Measurements from ENCODE around the gene GAB2.
"Not testable (repeated sequence)": the region's sequence is repeated elsewhere in the genome, so short reads cannot be mapped to it uniquely, and the experiment has no call there.

GAB2 gene

DNA sequence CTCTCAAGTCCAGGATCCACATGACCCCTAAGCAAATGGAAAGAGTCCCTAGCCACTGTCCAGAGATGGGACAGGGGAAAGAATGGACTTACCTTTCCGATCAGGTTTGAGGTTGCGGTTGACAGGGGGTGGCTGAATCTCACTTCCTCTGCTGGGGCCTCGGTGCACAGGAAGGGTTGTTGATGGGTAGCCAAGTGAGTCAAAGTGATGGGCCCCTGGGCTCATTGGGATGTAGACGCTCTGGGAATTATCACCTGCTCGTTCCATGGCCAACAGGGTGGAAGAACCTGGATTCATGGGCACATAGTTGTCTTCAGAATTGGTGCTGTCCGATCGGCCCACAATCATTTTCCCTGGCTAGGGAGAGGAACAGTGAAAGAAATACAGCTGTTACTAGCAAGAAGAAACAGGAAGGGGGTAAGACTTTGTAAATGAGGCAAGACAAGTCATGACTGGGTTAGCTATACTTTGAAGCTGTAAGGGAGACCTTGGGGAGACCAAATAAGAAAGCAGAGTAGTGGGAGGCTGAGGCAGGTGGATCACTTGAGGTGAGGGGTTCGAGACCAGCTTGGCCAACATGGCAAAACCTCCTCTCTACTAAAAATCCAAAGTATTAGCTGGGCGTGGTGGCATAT is 194.2 kb downstream of the GAB2 start:
- no peak for DNase-seq (ENCODE audit: low read depth in 2 of 2)

DNA sequence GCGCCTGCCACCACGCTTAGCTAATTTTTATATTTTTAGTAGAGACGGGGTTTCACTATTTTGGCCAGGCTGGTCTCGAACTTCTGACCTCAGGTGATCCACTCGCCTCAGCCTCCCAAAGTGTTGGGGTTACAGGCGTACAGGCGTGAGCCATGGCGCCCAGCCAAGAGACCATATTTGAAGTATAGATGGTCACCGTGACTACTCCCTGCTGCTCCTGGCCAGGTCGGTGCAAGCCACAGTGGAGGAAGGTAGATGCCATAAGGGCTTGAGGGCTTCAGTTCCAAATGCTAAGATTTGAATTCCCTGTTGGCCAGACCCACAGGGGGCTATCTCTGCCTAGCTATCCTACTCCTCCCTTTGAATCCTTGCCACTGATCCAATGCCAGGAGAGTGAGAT is 194.9 kb downstream of the GAB2 start:
- not testable (repeated sequence) for DNase-seq (ENCODE audit: low read depth in 2 of 2)

GRCh38 chr11:78221396-78222315 is 196.0 kb downstream of the GAB2 start:
- DNase-seq (ENCODE audit: low read depth in 2 of 2) = no peak

DNA sequence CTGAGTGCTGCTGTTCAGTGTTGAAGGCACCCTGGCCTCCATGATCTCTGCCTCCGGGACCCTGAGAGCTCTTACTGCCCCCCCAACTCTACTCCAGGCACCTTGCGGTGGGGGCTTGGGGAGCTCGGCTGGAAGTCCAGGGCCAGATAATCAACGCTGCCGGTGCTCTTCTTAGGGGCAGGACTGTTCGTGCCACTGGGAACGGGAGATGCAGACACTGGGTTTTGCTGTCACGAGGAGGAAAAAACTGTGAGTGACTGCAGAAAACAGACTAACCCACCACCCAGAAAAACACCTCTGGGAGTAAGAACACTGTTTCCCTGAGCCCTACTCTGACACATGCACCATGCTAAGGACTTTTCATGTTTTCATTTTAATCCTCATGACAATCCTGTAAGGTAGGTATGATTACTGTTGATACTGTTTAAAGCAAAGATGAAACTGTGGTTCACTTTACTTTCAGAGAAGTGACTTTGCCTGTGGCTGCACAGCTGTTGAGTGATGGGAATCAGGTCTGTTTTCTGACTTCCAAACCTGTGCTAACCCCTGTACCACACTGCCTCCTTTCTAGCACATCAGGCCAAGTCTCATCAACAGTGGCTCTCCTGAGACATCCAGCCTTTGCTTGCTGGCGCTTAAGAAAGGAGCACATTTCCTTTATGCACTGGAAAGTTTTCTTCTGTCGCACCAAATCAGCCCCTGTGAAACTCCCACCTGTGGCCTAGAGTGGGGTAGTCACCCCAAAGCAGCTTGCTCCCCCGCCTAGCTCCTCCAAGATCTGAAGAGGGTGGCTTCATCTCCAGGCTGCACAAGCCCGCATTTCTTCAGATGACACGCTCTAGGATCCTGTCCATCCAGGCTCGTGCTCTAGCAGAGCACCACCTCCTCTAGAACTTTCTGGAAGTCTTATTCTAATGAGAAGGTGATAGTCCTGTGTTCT is 197.1 kb downstream of the GAB2 start:
- no peak for DNase-seq (ENCODE audit: low read depth in 2 of 2)

DNA sequence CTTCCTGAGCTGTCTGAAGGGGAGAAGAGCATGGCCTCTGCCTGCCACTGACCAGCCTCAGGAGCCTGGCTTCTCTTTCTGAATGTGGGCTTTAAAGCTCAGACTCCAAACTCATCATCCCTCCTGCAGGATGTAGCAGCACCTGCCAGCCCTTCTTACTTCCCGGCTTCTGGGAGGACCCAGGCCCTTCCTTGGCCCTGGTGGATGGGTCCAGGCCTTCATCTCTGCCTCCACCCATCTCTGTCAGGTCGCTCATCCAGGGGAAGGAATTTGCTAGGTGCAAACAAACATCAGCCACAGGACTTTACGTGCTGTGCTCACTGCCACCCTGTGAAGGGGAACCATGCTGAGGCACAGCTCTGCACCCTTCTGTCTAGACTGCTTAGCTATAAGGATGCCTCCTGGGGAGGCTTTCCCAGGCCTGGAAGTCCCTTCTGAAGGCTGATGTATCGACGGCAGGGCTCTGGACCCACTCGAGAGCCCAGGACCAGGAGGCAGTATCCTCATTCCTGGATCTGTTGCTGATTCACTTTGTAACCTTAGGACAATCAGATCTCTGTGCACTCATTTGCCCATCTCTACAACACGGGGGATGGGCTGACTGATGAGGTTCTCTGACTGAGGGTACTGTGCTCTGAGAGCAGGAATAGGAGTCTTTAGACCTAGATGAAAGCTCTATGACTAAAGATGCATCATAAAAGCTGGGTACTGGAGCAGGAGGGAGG is 198.0 kb downstream of the GAB2 start:
- DNase-seq (ENCODE audit: low read depth in 2 of 2) = no peak

DNA sequence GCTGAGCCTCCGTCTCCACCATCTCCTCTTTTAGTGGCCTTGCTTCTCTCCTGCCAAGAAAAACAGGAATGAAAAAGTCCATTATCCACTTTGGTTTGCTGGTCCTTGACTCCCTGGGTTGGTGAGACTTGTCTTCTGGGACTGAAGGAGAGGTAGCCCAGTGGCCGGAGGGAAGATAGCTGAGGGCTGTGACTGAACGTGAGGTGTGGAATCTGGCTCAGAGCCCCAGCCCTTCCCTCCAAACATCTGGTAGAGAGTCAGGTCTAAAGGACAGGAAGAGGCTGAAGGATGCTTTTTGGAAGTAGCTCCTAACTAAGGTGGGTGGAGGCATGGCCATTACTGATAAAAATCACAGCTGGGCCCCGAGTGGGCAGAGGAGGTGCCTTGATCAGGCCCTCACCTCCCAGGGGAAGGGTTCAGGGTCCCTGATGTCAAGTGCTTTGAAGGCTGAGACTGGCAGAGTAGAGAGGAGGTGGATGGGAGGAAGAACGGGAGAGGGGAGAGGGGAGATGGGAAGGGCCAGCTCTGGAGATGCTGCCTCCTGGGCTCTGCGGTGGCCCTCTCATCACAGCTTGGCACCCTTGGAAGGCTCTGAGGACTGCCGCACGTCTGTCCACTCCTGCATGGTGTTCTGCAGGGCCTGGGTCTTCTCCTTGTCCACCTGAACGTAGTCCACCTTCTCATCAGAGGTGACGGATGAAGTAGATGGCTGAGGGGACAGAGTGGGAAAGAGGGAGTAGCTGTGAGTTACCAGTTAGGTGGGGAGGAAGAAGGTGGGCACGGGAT is 198.7 kb downstream of the GAB2 start:
- DNase-seq (ENCODE audit: low read depth in 2 of 2) = no peak

GRCh38 chr11:78217650-78218541 is 199.7 kb downstream of the GAB2 start:
- no peak for DNase-seq (ENCODE audit: low read depth in 2 of 2)

DNA sequence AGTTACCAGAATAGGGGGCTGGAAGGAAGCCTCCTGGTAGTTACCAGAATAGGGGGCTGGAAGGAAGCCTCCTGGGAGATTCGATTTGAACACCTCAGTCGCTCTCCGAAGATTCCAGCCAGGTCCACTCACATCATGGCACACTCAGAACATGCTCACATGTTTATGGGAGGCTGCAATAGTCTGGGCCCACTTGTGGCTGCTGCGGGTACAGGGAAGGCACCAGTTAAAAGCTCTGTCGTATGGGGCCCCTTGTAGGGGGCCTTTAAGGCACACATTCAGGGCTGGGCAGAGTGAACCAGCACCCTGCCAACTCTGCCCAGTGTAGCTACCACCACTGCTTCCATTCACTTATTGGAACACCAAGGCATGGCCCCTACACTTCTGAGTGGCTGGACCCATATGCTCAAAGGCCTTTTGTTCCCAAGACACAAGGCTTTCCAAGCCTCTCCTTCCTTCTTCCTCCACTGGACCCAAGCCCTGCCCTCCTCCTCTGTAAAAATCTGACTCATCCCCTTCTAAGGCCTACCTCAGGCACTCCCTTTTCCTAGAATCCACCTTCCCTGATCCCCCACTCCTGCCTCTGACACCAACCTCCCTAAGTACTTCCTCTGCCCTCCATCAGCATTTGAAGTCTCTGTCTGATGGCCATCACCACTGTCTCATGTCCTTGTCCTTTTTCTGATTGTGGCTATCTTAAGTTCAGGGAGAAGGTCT is 200.9 kb downstream of the GAB2 start:
- DNase-seq (ENCODE audit: low read depth in 2 of 2) = no peak

DNA sequence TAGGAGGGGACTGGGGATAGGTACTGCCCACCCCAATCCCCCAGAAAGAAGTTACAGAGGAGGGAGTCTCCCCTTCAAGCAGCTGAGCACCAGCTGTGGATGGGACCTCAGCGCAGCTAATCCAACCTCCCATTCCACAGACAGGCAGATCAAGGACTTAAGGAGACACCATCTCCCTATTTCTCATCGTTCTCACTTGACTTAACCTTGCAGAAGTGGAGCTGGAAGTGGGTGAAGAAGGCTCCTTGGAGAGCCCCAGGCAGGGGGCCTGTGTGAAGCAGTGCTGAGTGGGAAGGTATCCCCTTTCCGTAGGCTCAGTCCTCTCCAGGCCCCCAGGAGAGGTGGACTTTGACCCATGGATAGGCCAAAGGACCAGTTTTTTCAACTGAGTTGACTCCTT is 201.6 kb downstream of the GAB2 start:
- no peak for DNase-seq (ENCODE audit: low read depth in 2 of 2)

DNA sequence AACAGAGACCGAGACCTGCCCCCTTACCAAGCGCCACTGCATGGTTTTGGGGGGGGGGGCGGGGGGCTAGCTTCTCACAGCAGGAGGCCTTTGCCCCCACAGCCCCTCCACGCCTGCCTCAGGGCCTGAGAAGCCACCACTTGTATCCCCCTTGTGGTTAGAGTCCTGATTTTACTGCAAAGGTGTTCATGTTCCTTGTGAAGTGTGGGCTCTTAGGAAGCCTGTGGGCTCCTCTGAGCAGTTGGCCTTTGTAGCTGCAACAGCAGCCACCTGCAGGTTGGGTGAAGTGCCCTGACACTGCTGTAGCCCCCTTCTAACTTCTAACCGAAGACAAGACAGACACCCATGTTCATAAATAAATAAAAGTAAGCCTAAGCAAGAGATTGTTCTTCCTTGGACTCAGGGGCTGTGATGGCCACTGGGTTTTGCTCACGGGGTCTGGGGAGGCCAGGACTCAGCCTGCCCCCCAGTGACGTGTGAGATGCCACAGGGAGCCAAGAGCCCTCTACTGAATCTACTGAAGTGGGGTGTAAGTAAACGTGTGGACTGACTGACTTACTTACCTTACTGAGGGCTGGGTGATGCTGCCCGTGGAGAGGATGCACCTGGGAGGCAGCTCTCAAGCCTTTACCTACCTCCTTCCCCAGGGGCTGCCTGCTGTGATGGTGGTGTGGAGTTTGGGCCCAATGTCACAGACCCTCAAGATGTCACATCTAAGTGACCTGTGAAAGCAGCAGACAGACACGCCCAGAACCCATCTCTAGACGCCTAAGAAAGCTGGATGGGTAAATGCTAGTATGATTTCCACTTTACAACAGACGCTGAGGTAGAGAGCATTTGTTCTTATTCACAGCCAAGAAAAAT is 203.1 kb downstream of the GAB2 start:
- DNase-seq (ENCODE audit: low read depth in 2 of 2) = no peak

GRCh38 chr11:78213526-78214330 is 203.9 kb downstream of the GAB2 start:
- DNase-seq (ENCODE audit: low read depth in 2 of 2) = no peak

DNA sequence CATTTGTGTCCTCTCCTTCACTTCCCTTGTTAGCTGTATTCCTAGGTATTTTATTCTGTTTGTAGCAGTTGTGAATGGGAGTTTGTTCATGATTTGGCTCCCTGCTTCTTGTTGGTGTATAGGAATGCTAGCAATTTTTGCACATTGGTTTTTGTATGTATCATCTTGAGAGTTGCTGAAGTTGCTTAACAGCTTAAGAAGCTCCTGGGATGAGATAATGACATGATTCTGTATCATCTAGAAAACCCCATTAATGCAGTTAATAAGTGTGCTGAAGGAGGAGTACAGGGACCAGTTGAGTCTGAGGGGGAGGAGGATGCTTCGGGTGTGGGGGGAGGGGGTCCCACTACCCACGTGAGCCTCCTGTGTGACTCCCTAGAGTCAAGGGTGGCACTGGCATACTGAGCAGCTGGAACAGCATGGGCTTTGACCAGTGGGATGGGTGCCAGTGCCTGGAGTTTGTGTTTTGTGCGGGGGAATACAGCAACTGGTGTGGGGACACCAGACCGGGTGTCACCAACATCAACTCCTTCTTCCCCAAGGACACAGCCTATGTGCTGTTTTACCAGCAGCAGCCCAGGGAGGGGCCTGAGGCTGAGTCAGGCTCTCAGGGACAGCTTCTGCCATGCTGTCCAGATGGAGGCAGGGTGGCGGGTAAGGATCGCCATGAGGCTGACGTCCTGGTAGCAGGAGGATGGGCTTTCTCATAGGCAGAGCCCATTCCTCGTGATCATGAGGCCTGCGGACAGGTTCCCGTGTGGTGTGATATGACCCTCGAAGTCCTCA is 204.8 kb downstream of the GAB2 start:
- no peak for DNase-seq (ENCODE audit: low read depth in 2 of 2)

DNA sequence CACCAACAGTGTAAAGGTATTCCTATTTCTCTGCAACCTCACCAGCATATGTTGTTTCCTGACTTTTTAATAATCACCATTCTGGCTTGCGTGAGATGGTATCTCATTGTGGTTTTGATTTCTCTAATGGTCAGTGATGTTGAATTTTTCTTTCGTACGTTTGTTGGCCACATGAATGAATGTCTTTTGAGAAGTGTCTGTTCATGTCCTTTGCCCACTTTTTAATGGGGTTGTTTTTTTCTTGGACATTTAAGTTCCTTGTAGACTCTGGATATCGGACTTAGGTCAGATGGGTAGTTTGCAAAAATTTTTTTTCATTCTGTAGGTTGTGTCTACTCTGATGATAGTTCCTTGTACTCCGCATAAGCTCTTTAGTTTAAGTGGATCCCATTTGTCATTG is 206.1 kb downstream of the GAB2 start:
- no peak for DNase-seq (ENCODE audit: low read depth in 2 of 2)

DNA sequence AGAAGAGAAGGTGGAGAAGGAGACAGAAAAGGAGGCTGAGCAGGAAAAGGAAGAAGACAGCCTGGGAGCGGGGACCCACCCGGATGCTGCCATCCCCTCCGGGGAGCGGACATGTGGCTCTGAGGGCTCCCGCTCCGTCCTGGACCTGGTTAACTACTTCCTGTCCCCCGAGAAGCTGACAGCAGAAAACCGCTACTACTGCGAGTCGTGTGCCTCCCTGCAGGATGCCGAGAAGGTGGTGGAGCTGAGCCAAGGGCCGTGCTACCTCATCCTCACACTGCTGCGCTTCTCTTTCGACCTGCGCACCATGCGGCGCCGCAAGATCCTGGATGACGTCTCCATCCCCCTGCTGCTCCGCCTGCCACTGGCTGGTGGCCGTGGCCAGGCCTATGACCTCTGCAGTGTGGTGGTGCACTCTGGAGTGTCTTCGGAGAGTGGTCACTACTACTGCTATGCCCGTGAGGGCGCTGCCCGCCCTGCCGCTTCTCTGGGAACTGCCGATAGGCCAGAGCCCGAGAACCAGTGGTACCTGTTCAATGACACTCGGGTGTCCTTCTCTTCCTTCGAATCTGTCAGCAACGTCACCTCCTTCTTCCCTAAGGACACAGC is 207.5 kb downstream of the GAB2 start:
- DNase-seq (ENCODE audit: low read depth in 2 of 2) = no peak

- no peak for DNase-seq (ENCODE audit: low read depth in 2 of 2)
Observed at GRCh38 chr11:78209478-78209877, 208.1 kb downstream of the GAB2 start.
